Ureter (tissue), 1 donor: ENCODE measurements around the gene GANC. TPM values are rescaled to one million over a fixed set of nuclear protein-coding genes. Genes with fewer than 3 reads are reported as not detected.
"Not testable (repeated sequence)": the region's sequence is repeated elsewhere in the genome, so short reads cannot be mapped to it uniquely, and the experiment has no call there.

Source experiments
- DNase-seq: peaks from one replicate; pipeline ENCODE4 v3.0.0-alpha.2; 2020; ENCODE audit warnings: low spot score
- total RNA-seq: library from RNA; stranded (reverse); gene quantifications from one replicate; pipeline ENCODE4 v1.2.4, GENCODE V29; 2023
- donor health status: DM: yes; HTN: yes; CAD: no.

Gene GANC, protein sequence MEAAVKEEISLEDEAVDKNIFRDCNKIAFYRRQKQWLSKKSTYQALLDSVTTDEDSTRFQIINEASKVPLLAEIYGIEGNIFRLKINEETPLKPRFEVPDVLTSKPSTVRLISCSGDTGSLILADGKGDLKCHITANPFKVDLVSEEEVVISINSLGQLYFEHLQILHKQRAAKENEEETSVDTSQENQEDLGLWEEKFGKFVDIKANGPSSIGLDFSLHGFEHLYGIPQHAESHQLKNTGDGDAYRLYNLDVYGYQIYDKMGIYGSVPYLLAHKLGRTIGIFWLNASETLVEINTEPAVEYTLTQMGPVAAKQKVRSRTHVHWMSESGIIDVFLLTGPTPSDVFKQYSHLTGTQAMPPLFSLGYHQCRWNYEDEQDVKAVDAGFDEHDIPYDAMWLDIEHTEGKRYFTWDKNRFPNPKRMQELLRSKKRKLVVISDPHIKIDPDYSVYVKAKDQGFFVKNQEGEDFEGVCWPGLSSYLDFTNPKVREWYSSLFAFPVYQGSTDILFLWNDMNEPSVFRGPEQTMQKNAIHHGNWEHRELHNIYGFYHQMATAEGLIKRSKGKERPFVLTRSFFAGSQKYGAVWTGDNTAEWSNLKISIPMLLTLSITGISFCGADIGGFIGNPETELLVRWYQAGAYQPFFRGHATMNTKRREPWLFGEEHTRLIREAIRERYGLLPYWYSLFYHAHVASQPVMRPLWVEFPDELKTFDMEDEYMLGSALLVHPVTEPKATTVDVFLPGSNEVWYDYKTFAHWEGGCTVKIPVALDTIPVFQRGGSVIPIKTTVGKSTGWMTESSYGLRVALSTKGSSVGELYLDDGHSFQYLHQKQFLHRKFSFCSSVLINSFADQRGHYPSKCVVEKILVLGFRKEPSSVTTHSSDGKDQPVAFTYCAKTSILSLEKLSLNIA (N-terminal part only)
- 47.0 TPM for total RNA-seq

GRCh38 chr15:42272939-42273899 lies at the start of gene GANC, which contains the start of gene TMEM87A:
TSS of gene GANC (plus strand) at chr15:42273201. CDS start at chr15:42274482, 1,281 bp downstream.
TSS of gene TMEM87A (minus strand) at chr15:42273433. CDS start at chr15:42273398, 35 bp downstream.
- peak; percentile 98 for DNase-seq

- no peak for DNase-seq
Measured at GRCh38 chr15:42226648-42227047, 46.4 kb upstream of the GANC start.

DNA sequence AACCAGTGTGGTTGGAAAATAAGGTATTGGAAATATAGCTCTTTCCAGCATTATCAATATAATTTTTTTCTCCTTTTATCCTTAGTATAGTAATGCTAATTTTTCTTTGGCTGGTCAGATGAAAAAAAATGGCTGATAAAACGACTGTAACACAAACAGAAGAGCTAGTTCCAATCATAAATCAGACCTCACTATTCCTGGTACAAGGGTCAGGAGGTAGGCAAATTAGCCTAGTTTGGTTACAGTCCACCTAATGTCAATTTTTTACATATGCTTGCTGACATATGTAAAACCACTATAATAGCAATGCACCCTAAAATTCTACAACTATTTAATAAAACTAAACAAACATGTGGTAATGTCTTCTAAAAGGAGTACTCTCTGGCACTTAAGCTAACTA lies 45.0 kb upstream of the GANC start:
- no peak for DNase-seq

- not testable (repeated sequence) for DNase-seq
Measured at GRCh38 chr15:42228981-42229380, 44.0 kb upstream of the GANC start.

GRCh38 chr15:42231088-42231487 lies 41.9 kb upstream of the GANC start:
- no peak for DNase-seq

DNA sequence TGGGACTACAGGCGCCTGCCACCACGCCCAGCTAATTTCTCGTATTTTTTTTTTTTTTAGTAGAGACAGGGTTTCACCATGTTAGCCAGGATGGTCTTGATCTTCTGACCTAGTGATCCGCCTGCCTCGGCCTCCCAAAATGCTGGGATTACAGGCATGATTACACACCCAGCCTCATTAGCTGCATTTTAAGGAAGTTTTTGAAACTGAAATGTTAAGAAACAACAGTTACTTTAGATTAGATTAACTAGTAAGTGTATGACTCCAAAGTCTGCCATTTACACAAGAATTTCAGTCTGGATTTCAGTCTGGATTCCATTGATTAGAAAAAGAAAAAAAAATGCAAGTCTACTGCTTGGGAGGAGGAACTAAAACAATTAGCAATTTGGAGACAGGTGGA lies 40.4 kb upstream of the GANC start:
- DNase-seq = no peak

- no peak for DNase-seq
Measured at GRCh38 chr15:42233107-42233506, 39.9 kb upstream of the GANC start.

- DNase-seq = no peak
Measured at GRCh38 chr15:42239528-42240182, 33.3 kb upstream of the GANC start.

DNA sequence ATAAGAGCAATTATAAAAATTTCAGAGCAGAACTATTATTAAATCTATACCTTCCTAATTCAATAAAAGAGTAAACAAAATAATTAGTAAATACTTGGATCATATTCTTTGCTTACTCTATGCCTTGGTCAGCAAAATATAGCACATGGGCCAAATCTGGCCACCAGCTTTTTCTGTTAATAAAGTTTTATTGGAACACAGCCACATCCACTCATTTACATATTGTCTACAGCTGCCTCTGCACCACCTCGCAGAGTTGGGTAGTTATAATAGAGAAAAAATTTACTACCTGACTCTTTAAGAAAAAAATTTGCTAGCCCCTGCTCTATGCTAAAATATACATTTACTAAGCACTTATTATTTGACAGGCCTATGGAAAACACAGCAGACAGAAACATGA lies 32.2 kb upstream of the GANC start:
- no peak for DNase-seq

DNA sequence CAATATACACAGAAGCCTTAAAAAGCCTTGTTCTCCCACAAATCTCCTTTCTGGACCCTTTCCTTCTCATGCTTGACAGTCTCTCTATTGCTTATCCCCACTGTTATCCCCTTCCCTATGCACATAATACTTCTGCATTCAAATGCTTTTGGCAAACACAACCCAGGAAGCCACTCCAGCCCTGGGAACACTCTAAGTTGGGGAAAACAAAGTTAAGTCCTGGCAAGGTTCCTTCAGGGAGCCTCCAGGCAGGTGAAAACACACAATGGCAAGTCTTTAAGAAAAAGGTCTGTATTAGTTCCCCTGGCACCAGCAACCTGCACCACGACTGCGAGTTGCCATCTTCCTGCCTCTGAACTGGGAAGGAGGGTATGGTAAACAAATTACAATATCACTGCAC lies 19.7 kb upstream of the GANC start:
- no peak for DNase-seq

GRCh38 chr15:42264795-42265194 lies 8.2 kb upstream of the GANC start:
- no peak for DNase-seq

- no peak for DNase-seq
Measured at GRCh38 chr15:42267286-42267685, 5.7 kb upstream of the GANC start.

GRCh38 chr15:42270551-42270950 lies 2.5 kb upstream of the GANC start:
- DNase-seq = no peak

GRCh38 chr15:42270996-42271395 lies 2.0 kb upstream of the GANC start:
- no peak for DNase-seq

DNA sequence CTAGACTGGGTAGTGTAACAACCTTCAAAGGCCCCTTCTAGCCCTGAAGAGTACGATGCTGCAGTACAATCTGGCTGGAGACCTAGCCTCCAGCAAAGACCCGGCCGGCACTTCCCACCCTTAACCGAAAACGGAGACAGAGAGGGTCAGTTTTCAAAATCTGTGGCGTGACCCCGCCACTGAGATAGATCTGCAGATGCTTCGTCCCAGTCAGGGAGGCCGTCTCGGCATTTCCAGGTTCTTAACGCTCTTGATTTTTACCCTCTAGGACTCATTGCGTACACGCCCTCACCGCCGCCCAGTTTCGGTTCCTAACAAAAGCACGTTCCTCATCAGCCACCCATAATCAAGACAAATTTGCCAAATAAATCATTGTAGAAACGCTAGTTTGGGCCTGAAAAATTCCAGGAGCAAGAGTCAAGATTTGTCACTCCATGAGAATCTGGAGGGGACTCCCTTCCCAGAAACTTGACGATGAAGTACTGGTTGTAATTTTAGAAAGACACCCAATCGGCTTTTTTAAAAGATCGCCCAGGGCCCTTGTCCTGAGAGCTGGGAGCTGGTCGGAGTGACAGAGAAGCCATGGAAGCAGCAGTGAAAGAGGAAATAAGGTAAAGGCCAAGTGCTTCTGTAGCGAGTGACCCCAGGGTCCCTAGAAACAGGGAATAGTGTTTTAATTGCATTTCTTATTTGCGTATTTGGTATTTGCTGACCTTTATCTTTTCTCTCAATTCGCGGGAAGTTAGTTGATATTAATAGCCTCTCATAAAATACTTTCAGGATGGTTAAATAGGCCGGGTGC lies 1.1 kb downstream of the GANC start:
- peak; percentile 70 for DNase-seq

DNA sequence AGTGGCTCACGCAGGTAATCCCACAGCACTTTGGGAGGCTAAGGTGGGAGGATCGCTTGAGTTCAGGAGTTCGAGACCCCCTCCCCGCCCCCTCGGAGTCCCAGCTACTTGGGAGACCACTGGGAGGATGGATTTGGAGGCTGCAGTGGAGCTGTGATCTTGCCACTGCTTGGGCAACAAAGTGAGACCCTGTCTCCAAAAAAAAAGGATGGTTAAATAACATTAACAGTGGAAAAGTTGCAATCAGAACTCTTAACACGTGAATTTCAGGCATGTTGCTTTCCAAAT lies 1.6 kb downstream of the GANC start:
- no peak for DNase-seq

- DNase-seq = no peak
Measured at GRCh38 chr15:42275780-42276391, 2.9 kb downstream of the GANC start.

DNA sequence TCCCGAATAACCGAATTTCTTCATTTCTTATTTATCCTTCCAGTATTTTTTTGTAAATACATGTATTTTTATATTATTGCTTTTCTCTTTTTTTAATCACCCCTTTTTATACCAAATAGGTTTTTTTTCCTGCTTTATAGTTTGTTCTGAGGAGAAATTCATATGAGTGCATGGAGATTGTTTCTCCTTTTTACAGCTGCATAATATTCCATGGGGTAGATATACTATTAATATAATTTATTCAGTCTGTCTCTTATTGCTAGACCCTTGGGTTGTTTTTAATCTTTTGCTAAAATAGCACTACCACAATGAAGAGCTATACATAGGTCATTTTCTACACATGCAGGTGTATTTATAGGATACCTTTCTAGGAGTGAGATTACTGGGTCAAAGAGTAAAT lies 3.8 kb downstream of the GANC start:
- no peak for DNase-seq

DNA sequence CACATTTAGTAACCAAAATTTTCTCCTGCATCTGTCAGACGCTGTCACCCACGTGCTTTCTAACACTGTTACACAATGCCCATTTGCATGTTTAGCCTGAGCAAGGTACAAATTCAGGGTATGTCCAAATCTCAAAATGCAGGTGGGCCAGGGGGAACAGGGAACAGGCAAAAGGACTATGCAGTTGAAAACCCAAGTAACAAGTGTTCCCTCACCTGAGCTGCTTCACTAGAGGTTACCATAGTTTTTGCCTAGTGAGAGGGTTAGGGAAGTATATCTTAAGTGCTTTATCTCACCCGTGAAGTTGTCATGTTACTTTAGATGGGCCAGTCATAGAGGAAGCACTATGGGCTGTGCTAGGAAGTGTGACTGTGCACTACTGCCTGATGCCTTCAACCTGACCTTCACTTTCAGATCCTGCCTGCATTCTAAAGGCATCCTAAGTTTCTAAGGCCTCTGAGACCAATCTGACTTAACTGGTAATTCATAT lies 6.3 kb downstream of the GANC start:
- no peak for DNase-seq

DNA sequence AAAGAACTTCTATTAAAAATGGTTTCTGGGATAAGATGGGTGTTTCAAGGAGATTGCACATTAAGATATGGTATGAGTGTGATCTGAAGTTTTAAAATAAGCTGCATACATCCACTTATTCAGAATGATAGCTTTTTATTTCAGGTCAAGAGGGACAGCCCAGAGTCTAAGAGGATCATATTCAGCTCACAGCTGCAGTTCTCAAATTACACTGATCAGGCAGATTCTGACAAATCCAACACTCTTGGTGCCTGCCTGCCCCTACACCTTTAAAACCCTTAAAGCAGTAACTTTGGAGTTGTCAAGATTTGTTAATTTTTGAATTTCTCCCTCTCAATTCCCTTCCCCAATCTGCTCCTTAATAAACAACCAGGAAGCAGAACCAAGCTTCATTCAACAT lies 9.3 kb downstream of the GANC start:
- DNase-seq = no peak
